Trophoblast cell (in vitro differentiated cells and primary cell): ENCODE data around the gene MPC1.
"Not testable (repeated sequence)": the region's sequence is repeated elsewhere in the genome, so short reads cannot be mapped to it uniquely, and the experiment has no call there.

Experiments used
- DNase-seq, 2 donors: peaks; one replicate each; pipeline ENCODE4 v3.0.0-alpha.2; 2016
- H2AFZ ChIP-seq: 2 replicates; pipeline ENCODE4 v1.6.1; 2013; ENCODE audit warnings: low read length, moderate library complexity, mild to moderate bottlenecking; ENCODE audit not compliant: insufficient read depth, poor library complexity
- H2AK5ac ChIP-seq: 2 replicates; pipeline ENCODE4 v1.6.1; 2013; ENCODE audit warnings: mild to moderate bottlenecking, low read length
- H2BK120ac ChIP-seq: 2 replicates; pipeline ENCODE4 v1.6.1; 2013; ENCODE audit warnings: low read length, mild to moderate bottlenecking, moderate library complexity; ENCODE audit not compliant: insufficient read depth, poor library complexity
- H2BK12ac ChIP-seq: 2 replicates; pipeline ENCODE4 v1.6.1; 2013; ENCODE audit warnings: mild to moderate bottlenecking, low read length, moderate library complexity
- H2BK5ac ChIP-seq: 2 replicates; pipeline ENCODE4 v1.6.1; 2013; ENCODE audit warnings: low read length, low read depth, moderate library complexity, mild to moderate bottlenecking; ENCODE audit not compliant: poor library complexity
- H3K14ac ChIP-seq: 2 replicates; pipeline ENCODE4 v1.6.1; 2013; ENCODE audit warnings: mild to moderate bottlenecking, low read length
- H3K18ac ChIP-seq: 2 replicates; pipeline ENCODE4 v1.6.1; 2013; ENCODE audit warnings: mild to moderate bottlenecking, low read length
- H3K23ac ChIP-seq: 2 replicates; pipeline ENCODE4 v1.6.1; 2013; ENCODE audit warnings: low read length
- H3K27ac ChIP-seq: 2 replicates; pipeline ENCODE4 v1.5.1; 2013; ENCODE audit warnings: low read depth, mild to moderate bottlenecking, inconsistent platforms, low read length, moderate library complexity
- H3K27me3 ChIP-seq: 2 replicates; pipeline ENCODE4 v1.6.1; 2013; ENCODE audit warnings: inconsistent platforms, mild to moderate bottlenecking, low read length, moderate library complexity; ENCODE audit not compliant: insufficient read depth
- H3K36me3 ChIP-seq, 2 experiments: 1 replicate in 1 of 2; 2 replicates in 1 of 2; pipeline ENCODE4 v1.6.1; 2013; ENCODE audit warnings: low read length in 2 of 2, mild to moderate bottlenecking in 2 of 2, moderate library complexity in 1 of 2; ENCODE audit not compliant: insufficient read depth in 2 of 2, control insufficient read depth in 1 of 2
- H3K4ac ChIP-seq: 2 replicates; pipeline ENCODE4 v1.6.1; 2013; ENCODE audit warnings: low read depth, mild to moderate bottlenecking, low read length, moderate library complexity
- H3K4me1 ChIP-seq, 2 experiments: 1 replicate in 1 of 2; 2 replicates in 1 of 2; pipeline ENCODE4 v1.6.1; 2013; ENCODE audit warnings: low read length in 2 of 2, mild to moderate bottlenecking in 2 of 2, moderate library complexity in 1 of 2; ENCODE audit not compliant: insufficient read depth in 2 of 2, control insufficient read depth in 1 of 2
- H3K4me2 ChIP-seq: 2 replicates; pipeline ENCODE4 v1.6.1; 2013; ENCODE audit warnings: inconsistent platforms, mild to moderate bottlenecking, low read length, moderate library complexity
- H3K4me3 ChIP-seq: 2 replicates; pipeline ENCODE4 v1.5.1; 2013; ENCODE audit warnings: mild to moderate bottlenecking, low read depth, low read length, inconsistent platforms
- H3K79me1 ChIP-seq: one replicate; pipeline ENCODE4 v1.6.1; 2013; ENCODE audit warnings: low read length
- H3K79me2 ChIP-seq: 2 replicates; pipeline ENCODE4 v1.6.1; 2013; ENCODE audit warnings: low read length, mild to moderate bottlenecking; ENCODE audit not compliant: control insufficient read depth, insufficient read depth, poor library complexity
- H3K9ac ChIP-seq: 2 replicates; pipeline ENCODE4 v1.6.1; 2013; ENCODE audit warnings: mild to moderate bottlenecking, low read length
- H3K9me3 ChIP-seq: 2 replicates; pipeline ENCODE4 v1.6.1; 2013; ENCODE audit warnings: low read depth, mild to moderate bottlenecking, control low read depth, inconsistent platforms, low read length; ENCODE audit not compliant: insufficient read depth
- H4K12ac ChIP-seq: 2 replicates; pipeline ENCODE4 v1.6.1; 2013; ENCODE audit warnings: low read depth, mild to moderate bottlenecking, low read length, moderate library complexity
- H4K8ac ChIP-seq: 2 replicates; pipeline ENCODE4 v1.6.1; 2013; ENCODE audit warnings: low read depth, mild to moderate bottlenecking, low read length, moderate library complexity
- H4K91ac ChIP-seq: one replicate; pipeline ENCODE4 v1.6.1; 2013; ENCODE audit warnings: low read depth, mild to moderate bottlenecking, low read length, moderate library complexity
- WGBS: extraction: QIAGEN DNeasy Blood & Tissue Kit; methylation state at CpG from one replicate; pipeline ENCODE4 v1.1.7; 2013; ENCODE audit warnings: missing lambda C conversion rate; ENCODE audit not compliant: insufficient read length, insufficient coverage; ENCODE audit errors: extremely low coverage; 5-methylcytosine and 5-hydroxymethylcytosine counted together

The MPC1 gene

GRCh38 chr6:166406197-166406596 is 23.5 kb upstream of the MPC1 start:
- Histone ChIP-seq H3K4me1 (no peaks in the 10 kb centered on the region), H2BK12ac (no peak overlapping the region), H3K27ac (no peak overlapping the region), H2BK5ac (no peak overlapping the region), H2AFZ (no peak overlapping the region), H2BK120ac (no peak overlapping the region), H3K23ac (no peak overlapping the region), H3K4ac (no peak overlapping the region), H2AK5ac (no peak overlapping the region), H3K79me1 (no peaks in the 10 kb centered on the region), H3K79me2 (no peaks in the 10 kb centered on the region), H4K8ac (no peak overlapping the region), H3K4me3 (peak overlapping the region; percentile 13), H3K9me3 (peaks cover 2% of the 10 kb centered on the region), H3K14ac (no peak overlapping the region), H4K91ac (no peak overlapping the region), H3K27me3 (no peaks in the 10 kb centered on the region), H3K18ac (no peak overlapping the region), H3K9ac (no peak overlapping the region), H4K12ac (no peak overlapping the region), H3K4me2 (no peak overlapping the region), H3K36me3 (peaks cover 0 to 2% of the 10 kb centered on the region in 2 experiments)
- no peak for DNase-seq
- WGBS = no CpG with 5 or more reads among the region's 12 CpGs

- no peak overlapping the region for H3K4me3 ChIP-seq
- H3K27me3 ChIP-seq = no peaks in the 10 kb centered on the region
- no peak overlapping the region for H3K4me2 ChIP-seq
- H3K9ac ChIP-seq = no peak overlapping the region
- H2BK12ac ChIP-seq = no peak overlapping the region
- H2BK5ac ChIP-seq = no peak overlapping the region
- no peak overlapping the region for H2BK120ac ChIP-seq
- no peak overlapping the region for H3K18ac ChIP-seq
- peaks cover 0 to 2% of the 10 kb centered on the region in 2 experiments for H3K36me3 ChIP-seq
- H2AFZ ChIP-seq = no peak overlapping the region
- no peaks in the 10 kb centered on the region for H3K4me1 ChIP-seq
- no CpG with 5 or more reads among the region's 7 CpGs for WGBS
- no peak overlapping the region for H3K4ac ChIP-seq
- H4K12ac ChIP-seq = no peak overlapping the region
- H3K14ac ChIP-seq = no peak overlapping the region
- peaks cover 2% of the 10 kb centered on the region for H3K9me3 ChIP-seq
- no peak overlapping the region for H4K91ac ChIP-seq
- H3K79me1 ChIP-seq = no peaks in the 10 kb centered on the region
- H3K23ac ChIP-seq = no peak overlapping the region
- H4K8ac ChIP-seq = no peak overlapping the region
- H3K27ac ChIP-seq = no peak overlapping the region
- no peaks in the 10 kb centered on the region for H3K79me2 ChIP-seq
- H2AK5ac ChIP-seq = no peak overlapping the region
- DNase-seq = no peak
Observed at GRCh38 chr6:166405386-166405785, 22.6 kb upstream of the MPC1 start.

GRCh38 chr6:166402582-166403277 is 20.0 kb upstream of the MPC1 start:
- Histone ChIP-seq H3K18ac (no peak overlapping the region), H3K4me1 (no peaks in the 10 kb centered on the region), H3K4me3 (no peak overlapping the region), H3K9ac (no peak overlapping the region), H2BK12ac (no peak overlapping the region), H2AK5ac (no peak overlapping the region), H3K79me2 (no peaks in the 10 kb centered on the region), H3K14ac (no peak overlapping the region), H2BK5ac (no peak overlapping the region), H3K4me2 (no peak overlapping the region), H4K91ac (no peak overlapping the region), H3K9me3 (peaks cover 1% of the 10 kb centered on the region), H3K4ac (no peak overlapping the region), H3K23ac (no peak overlapping the region), H4K12ac (no peak overlapping the region), H3K36me3 (no peaks in the 10 kb centered on the region), H4K8ac (no peak overlapping the region), H2AFZ (no peak overlapping the region), H3K27ac (no peak overlapping the region), H3K79me1 (no peaks in the 10 kb centered on the region), H3K27me3 (peaks cover 3% of the 10 kb centered on the region), H2BK120ac (no peak overlapping the region)
- no CpG with 5 or more reads among the region's 6 CpGs for WGBS
- DNase-seq = peak in 1 of 2 donors; percentile 25

GRCh38 chr6:166400649-166401250 is 18.0 kb upstream of the MPC1 start:
- WGBS = no CpG with 5 or more reads among the region's 16 CpGs

More at GRCh38 chr6:166400649-166401250, 18.0 kb upstream of the MPC1 start:
- not testable (repeated sequence) for H2AFZ ChIP-seq, H3K9ac ChIP-seq, H2BK5ac ChIP-seq, H4K8ac ChIP-seq, H3K23ac ChIP-seq, H2AK5ac ChIP-seq, H3K4me1 ChIP-seq, H3K27me3 ChIP-seq, H3K14ac ChIP-seq, H3K79me1 ChIP-seq, H3K36me3 ChIP-seq, H4K91ac ChIP-seq, H3K79me2 ChIP-seq, H3K18ac ChIP-seq, H3K27ac ChIP-seq, H3K4ac ChIP-seq, H3K9me3 ChIP-seq, H3K4me3 ChIP-seq, H2BK12ac ChIP-seq, H4K12ac ChIP-seq, H3K4me2 ChIP-seq, H2BK120ac ChIP-seq
- peak; percentile 57 to 87 for DNase-seq
